ENCODE data around the gene CORO2B.

Gene CORO2B

GRCh38 chr15:68585574-68586273 is 6.9 kb downstream of the CORO2B start:
- TF ChIP-seq, protein P1, sequence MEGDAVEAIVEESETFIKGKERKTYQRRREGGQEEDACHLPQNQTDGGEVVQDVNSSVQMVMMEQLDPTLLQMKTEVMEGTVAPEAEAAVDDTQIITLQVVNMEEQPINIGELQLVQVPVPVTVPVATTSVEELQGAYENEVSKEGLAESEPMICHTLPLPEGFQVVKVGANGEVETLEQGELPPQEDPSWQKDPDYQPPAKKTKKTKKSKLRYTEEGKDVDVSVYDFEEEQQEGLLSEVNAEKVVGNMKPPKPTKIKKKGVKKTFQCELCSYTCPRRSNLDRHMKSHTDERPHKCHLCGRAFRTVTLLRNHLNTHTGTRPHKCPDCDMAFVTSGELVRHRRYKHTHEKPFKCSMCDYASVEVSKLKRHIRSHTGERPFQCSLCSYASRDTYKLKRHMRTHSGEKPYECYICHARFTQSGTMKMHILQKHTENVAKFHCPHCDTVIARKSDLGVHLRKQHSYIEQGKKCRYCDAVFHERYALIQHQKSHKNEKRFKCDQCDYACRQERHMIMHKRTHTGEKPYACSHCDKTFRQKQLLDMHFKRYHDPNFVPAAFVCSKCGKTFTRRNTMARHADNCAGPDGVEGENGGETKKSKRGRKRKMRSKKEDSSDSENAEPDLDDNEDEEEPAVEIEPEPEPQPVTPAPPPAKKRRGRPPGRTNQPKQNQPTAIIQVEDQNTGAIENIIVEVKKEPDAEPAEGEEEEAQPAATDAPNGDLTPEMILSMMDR (conservative IDR thresholded peaks at IDR 0.05; ENCODE audit: low read depth, low read length) = no peak
- H3K4me3 ChIP-seq (ENCODE audit: low read length) = no peak overlapping the region
- no peak for DNase-seq (ENCODE audit: low read depth)

GRCh38 chr15:68586274-68586961 is 7.6 kb downstream of the CORO2B start:
- TF ChIP-seq, protein P1 (conservative IDR thresholded peaks at IDR 0.05; ENCODE audit: low read depth, low read length) = no peak
- DNase-seq (ENCODE audit: low read depth) = no peak
- no peak overlapping the region for H3K4me3 ChIP-seq (ENCODE audit: low read length)

DNA sequence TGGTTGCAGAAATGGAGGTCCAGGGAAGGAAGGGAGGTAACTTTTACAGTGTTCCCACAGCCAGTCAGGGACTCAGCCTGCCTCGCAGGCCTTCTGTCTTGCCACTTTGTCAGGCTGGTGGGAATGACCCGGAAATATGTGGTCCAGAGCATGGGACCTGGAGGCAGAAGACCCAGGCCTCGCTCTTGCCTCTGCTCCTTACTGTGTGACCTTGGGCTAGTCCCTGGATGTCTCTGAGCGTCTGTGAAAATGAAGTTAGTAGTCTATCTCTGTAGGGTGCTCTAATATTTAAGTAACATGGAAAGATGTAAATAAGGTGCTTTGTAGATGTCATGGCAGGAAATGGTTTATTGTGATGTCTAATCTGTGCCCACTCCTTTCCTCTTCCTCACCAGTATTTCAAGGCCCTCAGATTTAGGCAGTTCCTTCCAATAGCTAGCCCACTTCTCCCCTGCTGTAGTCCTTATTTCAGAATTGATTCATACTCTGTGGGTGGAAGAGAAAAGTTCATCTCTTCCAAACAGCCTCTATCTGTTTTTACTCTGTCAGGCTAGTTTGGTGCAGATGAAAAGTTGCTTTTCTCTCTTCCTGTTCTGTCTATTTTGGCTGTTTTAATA is 9.1 kb downstream of the CORO2B start:
- no peak for DNase-seq (ENCODE audit: low read depth)
- TF ChIP-seq, protein P1 (conservative IDR thresholded peaks at IDR 0.05; ENCODE audit: low read depth, low read length) = no peak
- H3K4me3 ChIP-seq (ENCODE audit: low read length) = no peak overlapping the region

GRCh38 chr15:68589053-68589452 is 10.3 kb downstream of the CORO2B start:
- DNase-seq (ENCODE audit: low read depth) = no peak
- H3K4me3 ChIP-seq (ENCODE audit: low read length) = no peak overlapping the region
- TF ChIP-seq, protein P1 (conservative IDR thresholded peaks at IDR 0.05; ENCODE audit: low read depth, low read length) = no peak

DNA sequence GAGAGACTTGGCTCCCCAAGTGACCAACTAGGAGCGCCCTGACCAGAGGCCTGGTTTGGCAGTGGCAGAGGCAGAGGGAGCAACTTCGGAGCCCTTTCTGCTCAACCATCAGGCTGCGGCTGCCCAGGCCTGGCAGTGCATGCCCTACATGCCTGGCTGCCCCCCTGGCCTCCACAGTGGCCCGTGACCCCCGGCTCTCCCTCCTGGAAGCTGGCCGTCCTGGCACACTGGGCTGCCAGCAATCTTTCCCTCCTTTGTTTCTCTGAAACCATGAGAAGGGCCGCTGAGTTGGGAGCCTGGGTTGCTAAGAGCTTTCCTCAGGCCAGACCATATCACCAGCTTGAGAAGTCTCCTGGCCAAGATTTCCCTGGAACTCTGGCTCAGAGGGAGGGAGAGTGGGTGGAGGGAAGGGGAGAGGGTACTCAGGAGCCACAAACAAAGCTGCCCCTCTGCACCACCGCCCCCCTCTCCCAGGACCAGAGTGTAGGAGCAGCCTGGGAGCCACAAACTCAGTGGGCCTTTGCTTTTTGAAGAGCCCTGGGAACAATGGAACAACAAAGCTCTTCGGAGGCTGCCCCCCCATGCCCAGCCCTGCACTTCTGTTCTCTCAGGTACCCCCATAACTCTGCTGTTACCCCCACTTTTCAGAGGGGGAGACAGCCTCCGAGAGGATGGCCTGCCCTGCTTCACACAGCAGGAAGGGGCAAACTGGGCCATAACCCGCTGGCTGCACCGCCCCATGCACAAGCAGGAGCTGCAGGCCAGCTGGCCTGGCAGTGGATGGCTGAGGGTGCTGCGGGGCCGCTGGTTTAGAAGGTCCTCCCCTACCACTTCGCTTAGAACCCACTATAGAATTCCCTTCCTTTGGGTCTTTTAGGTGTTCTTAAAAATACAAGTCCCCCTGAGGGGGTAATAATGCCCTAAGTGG is 11.3 kb downstream of the CORO2B start:
- TF ChIP-seq, protein P1 (conservative IDR thresholded peaks at IDR 0.05; ENCODE audit: low read depth, low read length) = no peak
- H3K4me3 ChIP-seq (ENCODE audit: low read length) = no peak overlapping the region
- no peak for DNase-seq (ENCODE audit: low read depth)

GRCh38 chr15:68590721-68591389 is 12.1 kb downstream of the CORO2B start:
- no peak overlapping the region for H3K4me3 ChIP-seq (ENCODE audit: low read length)
- no peak for DNase-seq (ENCODE audit: low read depth)
- TF ChIP-seq, protein P1 (conservative IDR thresholded peaks at IDR 0.05; ENCODE audit: low read depth, low read length) = no peak
